ENCODE results near the gene EDRF1. TPM values are rescaled to one million over a fixed set of nuclear protein-coding genes. Genes with fewer than 3 reads are reported as not detected.

EDRF1 gene
- total RNA-seq, 6 donors from 2014 or later: 12.0 to 47.1 (median 19.4) TPM

GRCh38 chr10:125734823-125735222 is 15.3 kb downstream of the EDRF1 start:
- Histone ChIP-seq H3K27ac (no peak overlapping the region), H3K9me3 (no peaks in the 10 kb centered on the region), H3K4me1 (no peaks in the 10 kb centered on the region), H3K27me3 (no peaks in the 10 kb centered on the region), H3K36me3 (peaks cover 41 to 99% (median 92%) of the 10 kb centered on the region in 4 donors), H3K4me3 (no peak overlapping the region)
- DNase-seq: no peak
- WGBS, 2 donors: 96 to 100% methylated on average over 1 of the region's 1 CpG
- no peak for ATAC-seq (ENCODE audit: low FRiP score in 2 of 2)
- TF ChIP-seq POLR2AphosphoS5 (IDR thresholded peaks at IDR 0.05) (no peak), POLR2A (IDR thresholded peaks at IDR 0.05) (no peak), EP300 (IDR thresholded peaks at IDR 0.05) (no peak)
- TF ChIP-seq, protein P1, sequence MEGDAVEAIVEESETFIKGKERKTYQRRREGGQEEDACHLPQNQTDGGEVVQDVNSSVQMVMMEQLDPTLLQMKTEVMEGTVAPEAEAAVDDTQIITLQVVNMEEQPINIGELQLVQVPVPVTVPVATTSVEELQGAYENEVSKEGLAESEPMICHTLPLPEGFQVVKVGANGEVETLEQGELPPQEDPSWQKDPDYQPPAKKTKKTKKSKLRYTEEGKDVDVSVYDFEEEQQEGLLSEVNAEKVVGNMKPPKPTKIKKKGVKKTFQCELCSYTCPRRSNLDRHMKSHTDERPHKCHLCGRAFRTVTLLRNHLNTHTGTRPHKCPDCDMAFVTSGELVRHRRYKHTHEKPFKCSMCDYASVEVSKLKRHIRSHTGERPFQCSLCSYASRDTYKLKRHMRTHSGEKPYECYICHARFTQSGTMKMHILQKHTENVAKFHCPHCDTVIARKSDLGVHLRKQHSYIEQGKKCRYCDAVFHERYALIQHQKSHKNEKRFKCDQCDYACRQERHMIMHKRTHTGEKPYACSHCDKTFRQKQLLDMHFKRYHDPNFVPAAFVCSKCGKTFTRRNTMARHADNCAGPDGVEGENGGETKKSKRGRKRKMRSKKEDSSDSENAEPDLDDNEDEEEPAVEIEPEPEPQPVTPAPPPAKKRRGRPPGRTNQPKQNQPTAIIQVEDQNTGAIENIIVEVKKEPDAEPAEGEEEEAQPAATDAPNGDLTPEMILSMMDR (IDR thresholded peaks at IDR 0.05): no peak

GRCh38 chr10:125738206-125738605 is 18.7 kb downstream of the EDRF1 start:
- DNase-seq (no peak), ATAC-seq (ENCODE audit: low FRiP score in 2 of 2) (no peak)
- H3K9me3 ChIP-seq: no peaks in the 10 kb centered on the region
- 91 to 92% methylated on average over 5 of the region's 5 CpGs for WGBS, 2 donors
- no peak overlapping the region for H3K27ac ChIP-seq
- no peaks in the 10 kb centered on the region for H3K4me1 ChIP-seq
- no peak overlapping the region for H3K4me3 ChIP-seq
- TF ChIP-seq POLR2AphosphoS5 (IDR thresholded peaks at IDR 0.05) (no peak), EP300 (IDR thresholded peaks at IDR 0.05) (no peak), POLR2A (IDR thresholded peaks at IDR 0.05) (no peak)
- TF ChIP-seq, protein P1 (IDR thresholded peaks at IDR 0.05): no peak
- no peaks in the 10 kb centered on the region for H3K27me3 ChIP-seq
- H3K36me3 ChIP-seq: peaks cover 48 to 100% (median 93%) of the 10 kb centered on the region in 4 donors

GRCh38 chr10:125739994-125740679 is 20.6 kb downstream of the EDRF1 start:
- ATAC-seq (ENCODE audit: low FRiP score in 2 of 2) (no peak), DNase-seq (no peak)
- Histone ChIP-seq H3K27ac (no peak overlapping the region), H3K27me3 (no peaks in the 10 kb centered on the region), H3K4me1 (no peaks in the 10 kb centered on the region), H3K9me3 (no peaks in the 10 kb centered on the region), H3K4me3 (no peak overlapping the region), H3K36me3 (peaks cover 37 to 100% (median 95%) of the 10 kb centered on the region in 4 donors)
- 91 to 93% methylated on average over 7 of the region's 7 CpGs for WGBS, 2 donors
- TF ChIP-seq POLR2A (IDR thresholded peaks at IDR 0.05) (no peak), EP300 (IDR thresholded peaks at IDR 0.05) (no peak), POLR2AphosphoS5 (IDR thresholded peaks at IDR 0.05) (no peak)
- TF ChIP-seq, protein P1 (IDR thresholded peaks at IDR 0.05): no peak

DNA sequence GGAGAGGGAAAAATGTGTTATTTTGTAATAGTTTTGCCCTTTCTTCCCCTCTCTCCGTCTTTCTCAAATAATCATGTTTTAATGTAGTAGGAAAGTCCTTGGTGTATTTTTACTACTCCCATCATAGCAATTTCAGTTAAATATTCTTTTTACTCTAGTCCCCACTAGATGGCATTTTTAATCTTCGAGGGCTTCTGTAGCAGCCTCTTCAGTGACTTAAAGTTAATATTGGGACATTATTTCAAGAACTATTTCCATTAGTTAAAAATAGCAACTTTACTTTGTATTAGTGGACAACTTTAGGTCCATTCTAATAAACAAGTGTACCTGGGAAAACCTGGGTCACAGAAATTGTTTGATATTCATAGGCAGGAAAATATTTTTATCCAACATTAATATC is 23.0 kb downstream of the EDRF1 start:
- DNase-seq: no peak
- TF ChIP-seq POLR2AphosphoS5 (IDR thresholded peaks at IDR 0.05) (no peak), EP300 (IDR thresholded peaks at IDR 0.05) (no peak), POLR2A (IDR thresholded peaks at IDR 0.05) (no peak)
- TF ChIP-seq, protein P1 (IDR thresholded peaks at IDR 0.05): no peak
- Histone ChIP-seq H3K36me3 (peaks cover 38 to 99% (median 94%) of the 10 kb centered on the region in 4 donors), H3K4me1 (no peaks in the 10 kb centered on the region), H3K27me3 (no peaks in the 10 kb centered on the region), H3K4me3 (no peak overlapping the region), H3K9me3 (no peaks in the 10 kb centered on the region), H3K27ac (no peak overlapping the region)
- WGBS, 2 donors: 56 to 59% methylated on average over 2 of the region's 2 CpGs
- no peak for ATAC-seq (ENCODE audit: low FRiP score in 2 of 2)

DNA sequence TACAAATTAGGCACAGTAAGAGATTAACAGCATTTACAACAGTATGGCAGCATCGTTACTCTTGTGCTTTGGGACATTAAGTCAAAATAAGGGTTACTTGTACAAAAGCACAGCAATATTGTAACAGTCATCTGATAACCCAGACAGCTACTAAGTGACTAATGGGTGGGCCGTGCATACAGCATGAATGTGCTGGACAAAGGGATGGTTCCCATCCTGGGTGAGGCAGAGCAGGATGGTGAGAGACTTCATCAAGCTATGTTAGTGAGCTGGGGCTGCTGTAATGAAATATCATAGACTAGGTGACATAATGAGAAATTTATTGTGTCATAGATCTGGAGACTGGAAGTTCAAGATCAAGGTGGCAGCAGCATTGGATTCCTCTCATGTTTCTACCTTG is 25.4 kb downstream of the EDRF1 start:
- DNase-seq (no peak), ATAC-seq (ENCODE audit: low FRiP score in 2 of 2) (no peak)
- Histone ChIP-seq H3K27ac (no peak overlapping the region), H3K9me3 (no peaks in the 10 kb centered on the region), H3K4me3 (no peak overlapping the region), H3K27me3 (no peaks in the 10 kb centered on the region), H3K4me1 (no peaks in the 10 kb centered on the region), H3K36me3 (peaks cover 30 to 99% (median 93%) of the 10 kb centered on the region in 4 donors)
- TF ChIP-seq POLR2AphosphoS5 (IDR thresholded peaks at IDR 0.05) (no peak), EP300 (IDR thresholded peaks at IDR 0.05) (no peak), POLR2A (IDR thresholded peaks at IDR 0.05) (no peak)
- TF ChIP-seq, protein P1 (IDR thresholded peaks at IDR 0.05): no peak
- WGBS, 2 donors: 100% methylated on average over 2 of the region's 2 CpGs

All from upper lobe of left lung (tissue), 6 donors.